NCI-H748 (cell line): ENCODE results near the gene HGFAC.

Experiments used
- DNase-seq: peaks from one replicate; lab custom pipeline; 2025; ENCODE audit not compliant: unreplicated experiment; lab: John Stamatoyannopoulos, UW

The HGFAC gene

GRCh38 chr4:3441501-3442459, at the start of gene HGFAC:
TSS of gene HGFAC (plus strand) at chr4:3441968. CDS start at chr4:3442002, 34 bp downstream.
- no peak for DNase-seq

- no peak for DNase-seq
Measured at GRCh38 chr4:3392321-3392720, 49.4 kb upstream of the HGFAC start.

- DNase-seq = no peak
Measured at GRCh38 chr4:3393171-3393570, 48.6 kb upstream of the HGFAC start.

- no peak for DNase-seq
Measured at GRCh38 chr4:3396600-3396999, 45.2 kb upstream of the HGFAC start.

GRCh38 chr4:3397128-3397527, 44.6 kb upstream of the HGFAC start:
- no peak for DNase-seq

GRCh38 chr4:3399277-3400194, 42.2 kb upstream of the HGFAC start:
- no peak for DNase-seq

- no peak for DNase-seq
Measured at GRCh38 chr4:3401436-3402171, 40.2 kb upstream of the HGFAC start.

- no peak for DNase-seq
Measured at GRCh38 chr4:3402491-3403347, 39.0 kb upstream of the HGFAC start.

GRCh38 chr4:3403348-3403906, 38.3 kb upstream of the HGFAC start:
- DNase-seq = no peak

GRCh38 chr4:3404546-3404945, 37.2 kb upstream of the HGFAC start:
- no peak for DNase-seq

GRCh38 chr4:3405176-3405575, 36.6 kb upstream of the HGFAC start:
- no peak for DNase-seq

GRCh38 chr4:3406021-3406420, 35.7 kb upstream of the HGFAC start:
- DNase-seq = no peak

- no peak for DNase-seq
Measured at GRCh38 chr4:3406431-3406830, 35.3 kb upstream of the HGFAC start.

- no peak for DNase-seq
Measured at GRCh38 chr4:3407171-3407771, 34.5 kb upstream of the HGFAC start.

GRCh38 chr4:3407930-3408792, 33.6 kb upstream of the HGFAC start:
- DNase-seq = no peak

GRCh38 chr4:3408793-3409330, 32.9 kb upstream of the HGFAC start:
- DNase-seq = no peak

GRCh38 chr4:3409571-3410091, 32.1 kb upstream of the HGFAC start:
- no peak for DNase-seq
